CD4-positive, alpha-beta memory T cell (primary cell): ENCODE measurements around the gene C15orf62. TPM values are rescaled to one million over a fixed set of nuclear protein-coding genes. Genes with fewer than 3 reads are reported as not detected.
A peak's percentile ranks its signal among the peaks of the same experiment; 100 is the strongest.

Source experiments
- CTCF ChIA-PET: fragments of 350-600 bp; sonication (Branson Sonifier 250); formaldehyde crosslinking; loops from one replicate; lab custom pipeline; 2021; ENCODE audit warnings: inconsistent platforms; ENCODE audit not compliant: partially characterized antibody; lab: Charles Lee
- POLR2A ChIA-PET: fragments of 350-600 bp; sonication (Branson Sonifier 250); formaldehyde crosslinking; loops from one replicate; lab custom pipeline; 2021; ENCODE audit not compliant: partially characterized antibody; lab: Charles Lee
- DNase-seq, 5 donors: peaks; one replicate each; pipeline versions ENCODE4 v3.0.0 to v3.0.0-alpha.2; 2020 to 2022; ENCODE audit warnings: mixed read lengths in 1 of 5
- H3K27ac ChIP-seq: one replicate; pipeline ENCODE4 v1.7.0; 2013; ENCODE audit warnings: low read depth, low read length
- H3K27me3 ChIP-seq: 2 replicates; pipeline ENCODE4 v1.7.0; 2013; ENCODE audit warnings: mild to moderate bottlenecking, low read length, moderate library complexity; ENCODE audit not compliant: insufficient read depth
- H3K36me3 ChIP-seq: 2 replicates; pipeline ENCODE4 v1.7.0; 2013; ENCODE audit warnings: mild to moderate bottlenecking, low read length, moderate library complexity; ENCODE audit not compliant: insufficient read depth
- H3K4me1 ChIP-seq: 2 replicates; pipeline ENCODE4 v1.7.0; 2013; ENCODE audit warnings: mild to moderate bottlenecking, low read length, moderate library complexity; ENCODE audit not compliant: insufficient read depth
- H3K4me3 ChIP-seq, 2 donors: one replicate each; pipeline ENCODE4 v1.7.0; 2013; ENCODE audit warnings: low read length in 2 of 2, mild to moderate bottlenecking in 1 of 2
- H3K9me3 ChIP-seq, 2 donors: one replicate each; pipeline ENCODE4 v1.7.0; 2013; ENCODE audit warnings: low read length in 2 of 2, control low read depth in 1 of 2; ENCODE audit not compliant: control insufficient read depth in 1 of 2
- H3K27ac Mint-ChIP-seq, 7 donors: one replicate each; pipeline ENCODE4 v1.8.0; 2020 to 2021; ENCODE audit warnings: mixed read lengths in 7 of 7, mild to moderate bottlenecking in 6 of 7, inconsistent platforms in 3 of 7, moderate library complexity in 3 of 7
- H3K27me3 Mint-ChIP-seq, 2 donors: one replicate each; pipeline ENCODE4 v1.8.0; 2020 to 2021; ENCODE audit warnings: mixed read lengths in 2 of 2
- H3K36me3 Mint-ChIP-seq, 2 donors: one replicate each; pipeline ENCODE4 v1.8.0; 2020 to 2021; ENCODE audit warnings: mixed read lengths in 2 of 2, inconsistent platforms in 1 of 2, mild to moderate bottlenecking in 1 of 2
- H3K4me1 Mint-ChIP-seq, 4 donors: one replicate each; pipeline ENCODE4 v1.8.0; 2020 to 2021; ENCODE audit warnings: mixed read lengths in 4 of 4, mild to moderate bottlenecking in 1 of 4
- H3K4me3 Mint-ChIP-seq, 8 donors: one replicate each; pipeline ENCODE4 v1.8.0; 2020 to 2021; ENCODE audit warnings: mixed read lengths in 8 of 8, mild to moderate bottlenecking in 7 of 8, moderate library complexity in 6 of 8, inconsistent platforms in 3 of 8
- H3K9me3 Mint-ChIP-seq, 8 donors: one replicate each; pipeline ENCODE4 v1.8.0; 2020 to 2021; ENCODE audit warnings: mixed read lengths in 8 of 8, mild to moderate bottlenecking in 5 of 8, inconsistent platforms in 3 of 8, moderate library complexity in 1 of 8
- intact Hi-C: fragments of 100-400 bp; cut with micrococcal nuclease; formaldehyde crosslinking; loops from one replicate; pipeline ENCODE4 v1.15.1; 2023
- polyA plus RNA-seq, 2 donors: library from polyadenylated mRNA; unstranded; fragments of 300-500 nt; fragmentation: Illumina TruSeq; gene quantifications; one replicate each; pipeline ENCODE4 v1.2.3, GENCODE V29; 2021
- total RNA-seq, 2 experiments: library from RNA; stranded (reverse); gene quantifications; one replicate each; pipeline ENCODE4 v1.2.3, GENCODE V29; 2021

C15orf62 gene
- total and polyA plus RNA-seq, 4 experiments from 2014 or later: 0.24 to 3.5 (median 1.9) TPM

GRCh38 chr15:40787344-40787841, 17.6 kb downstream of the C15orf62 start:
- H3K27me3 Mint-ChIP-seq: no peaks in the 10 kb centered on the region
- H3K4me3 ChIP-seq: no peak overlapping the region
- H3K4me1 ChIP-seq: peaks cover 23% of the 10 kb centered on the region
- ChIA-PET CTCF (interaction anchor here (1.4 to 7.9 kb wide), 5 partner anchors 86 to 198 kb away, joined by 3 to 120 read pairs (median 6); partner anchors contain the start of genes KNL1 and VPS18), POLR2A (interaction anchor here (0.6 to 1.2 kb wide), 5 partner anchors 10 to 93 kb away, joined by 3 to 4 read pairs (median 3); partner anchors contain the start of genes GCHFR and RAD51)
- H3K36me3 ChIP-seq: peaks cover 6% of the 10 kb centered on the region
- H3K27ac ChIP-seq: no peak overlapping the region
- no peaks in the 10 kb centered on the region for H3K27me3 ChIP-seq
- H3K36me3 Mint-ChIP-seq: peaks cover 8 to 11% of the 10 kb centered on the region in 2 donors
- no peaks in the 10 kb centered on the region for H3K9me3 ChIP-seq
- H3K4me1 Mint-ChIP-seq: peaks cover 22 to 40% (median 28%) of the 10 kb centered on the region in 4 donors
- intact Hi-C loops: loop anchor here (2.0 kb wide), 1 partner anchor 19 kb away; the partner anchor contains the start of genes DNAJC17 and ZFYVE19
- peak; percentile 41 to 75 (median 45) for DNase-seq
- H3K9me3 Mint-ChIP-seq: no peaks in the 10 kb centered on the region
- peak overlapping the region in 6 of 8 donors; percentile 44 to 73 (median 49) for H3K4me3 Mint-ChIP-seq
- peak overlapping the region in 5 of 7 donors; percentile 24 to 88 (median 75) for H3K27ac Mint-ChIP-seq

DNA sequence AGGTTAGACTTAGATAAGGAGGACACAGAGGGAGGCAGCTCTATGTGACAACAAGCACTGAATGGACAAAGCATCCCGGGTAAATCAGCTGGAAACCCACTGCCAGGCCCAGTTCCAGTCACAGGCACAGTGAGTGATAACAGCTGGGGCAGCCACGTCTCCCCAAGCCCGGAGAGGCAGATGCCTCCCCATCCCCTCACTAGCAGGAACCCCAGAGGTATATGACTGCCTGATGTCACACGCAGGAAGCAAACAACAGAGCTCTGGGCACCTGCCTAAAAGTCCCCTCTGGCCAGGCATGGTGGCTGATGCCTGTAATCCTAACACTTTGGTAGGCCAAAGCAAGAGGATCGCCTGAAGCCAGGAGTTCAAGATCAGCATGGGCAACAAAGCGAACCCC, 18.2 kb downstream of the C15orf62 start:
- no peaks in the 10 kb centered on the region for H3K9me3 Mint-ChIP-seq
- ChIA-PET POLR2A (interaction anchor here (0.7 to 1.2 kb wide), 5 partner anchors 9 to 98 kb away, joined by 3 to 4 read pairs (median 3); partner anchors contain the start of genes DNAJC17, RAD51 and ZFYVE19), CTCF (interaction anchor here (1.4 to 7.9 kb wide), 5 partner anchors 87 to 198 kb away, joined by 3 to 120 read pairs (median 6); partner anchors contain the start of genes KNL1 and VPS18)
- no peak overlapping the region for H3K4me3 ChIP-seq
- H3K4me1 Mint-ChIP-seq: peaks cover 20 to 34% (median 25%) of the 10 kb centered on the region in 4 donors
- intact Hi-C loops: loop anchor here (2.0 kb wide), 1 partner anchor 19 kb away; the partner anchor contains the start of genes DNAJC17 and ZFYVE19
- H3K36me3 Mint-ChIP-seq: peaks cover 7 to 8% of the 10 kb centered on the region in 2 donors
- no peaks in the 10 kb centered on the region for H3K9me3 ChIP-seq
- H3K27me3 Mint-ChIP-seq: no peaks in the 10 kb centered on the region
- no peak overlapping the region for H3K27ac ChIP-seq
- H3K27ac Mint-ChIP-seq: peak overlapping the region in 3 of 7 donors; percentile 12 to 83 (median 75)
- no peak for DNase-seq
- H3K4me1 ChIP-seq: peaks cover 23% of the 10 kb centered on the region
- H3K4me3 Mint-ChIP-seq: peak overlapping the region in 3 of 8 donors; percentile 45 to 68 (median 53)
- no peaks in the 10 kb centered on the region for H3K27me3 ChIP-seq
- H3K36me3 ChIP-seq: peaks cover 6% of the 10 kb centered on the region

- Mint-ChIP-seq H3K4me3 (peak overlapping the region in 3 of 8 donors; percentile 0 to 39 (median 37)), H3K27ac (no peak overlapping the region), H3K4me1 (peaks cover 20 to 31% (median 27%) of the 10 kb centered on the region in 4 donors), H3K36me3 (peaks cover 8 to 9% of the 10 kb centered on the region in 2 donors), H3K9me3 (no peaks in the 10 kb centered on the region), H3K27me3 (no peaks in the 10 kb centered on the region)
- Histone ChIP-seq H3K4me3 (no peak overlapping the region), H3K36me3 (peaks cover 6% of the 10 kb centered on the region), H3K4me1 (peaks cover 23% of the 10 kb centered on the region), H3K27me3 (no peaks in the 10 kb centered on the region), H3K27ac (no peak overlapping the region), H3K9me3 (no peaks in the 10 kb centered on the region)
- ChIA-PET CTCF (interaction anchor here (2.1 kb wide), 1 partner anchor 197 kb away, joined by 9 read pairs; the partner anchor contains the start of gene KNL1), POLR2A (interaction anchor here (0.6 to 1.2 kb wide), 3 partner anchors 18 to 103 kb away, joined by 3 read pairs; partner anchors contain the start of genes DNAJC17, RAD51 and ZFYVE19)
- no peak for DNase-seq
- intact Hi-C loops: no loop called here
Measured at GRCh38 chr15:40789119-40789518, 19.3 kb downstream of the C15orf62 start.

- H3K27ac Mint-ChIP-seq: no peak overlapping the region
- no peaks in the 10 kb centered on the region for H3K9me3 ChIP-seq
- CTCF ChIA-PET: interaction anchor here (0.6 kb wide), 1 partner anchor 8 kb away, joined by 4 read pairs; no protein-coding TSS in a partner anchor
- intact Hi-C loops: no loop called here
- H3K4me1 ChIP-seq: peaks cover 23% of the 10 kb centered on the region
- POLR2A ChIA-PET: no interaction called here
- H3K36me3 Mint-ChIP-seq: peaks cover 8 to 9% of the 10 kb centered on the region in 2 donors
- peaks cover 6% of the 10 kb centered on the region for H3K36me3 ChIP-seq
- peaks cover 20 to 31% (median 27%) of the 10 kb centered on the region in 4 donors for H3K4me1 Mint-ChIP-seq
- no peak overlapping the region for H3K27ac ChIP-seq
- no peak overlapping the region for H3K4me3 ChIP-seq
- no peaks in the 10 kb centered on the region for H3K9me3 Mint-ChIP-seq
- H3K4me3 Mint-ChIP-seq: no peak overlapping the region
- no peaks in the 10 kb centered on the region for H3K27me3 Mint-ChIP-seq
- no peak for DNase-seq
- H3K27me3 ChIP-seq: no peaks in the 10 kb centered on the region
Measured at GRCh38 chr15:40789999-40790398, 20.2 kb downstream of the C15orf62 start.

GRCh38 chr15:40790718-40791117, 20.9 kb downstream of the C15orf62 start:
- H3K36me3 Mint-ChIP-seq: peaks cover 8 to 9% of the 10 kb centered on the region in 2 donors
- H3K4me1 Mint-ChIP-seq: peaks cover 23 to 31% (median 28%) of the 10 kb centered on the region in 4 donors
- POLR2A ChIA-PET: interaction anchor here (0.6 kb wide), 1 partner anchor 26 kb away, joined by 3 read pairs; no protein-coding TSS in a partner anchor
- H3K27me3 Mint-ChIP-seq: no peaks in the 10 kb centered on the region
- H3K4me3 Mint-ChIP-seq: no peak overlapping the region
- DNase-seq: no peak
- H3K27ac Mint-ChIP-seq: no peak overlapping the region
- CTCF ChIA-PET: interaction anchor here (0.6 to 0.8 kb wide), 2 partner anchors 8 to 12 kb away, joined by 3 to 4 read pairs; no protein-coding TSS in a partner anchor
- H3K4me1 ChIP-seq: peaks cover 23% of the 10 kb centered on the region
- intact Hi-C loops: no loop called here
- H3K9me3 ChIP-seq: no peaks in the 10 kb centered on the region
- no peak overlapping the region for H3K27ac ChIP-seq
- no peaks in the 10 kb centered on the region for H3K9me3 Mint-ChIP-seq
- no peak overlapping the region for H3K4me3 ChIP-seq
- H3K27me3 ChIP-seq: no peaks in the 10 kb centered on the region
- peaks cover 6% of the 10 kb centered on the region for H3K36me3 ChIP-seq

GRCh38 chr15:40792394-40792793, 22.6 kb downstream of the C15orf62 start:
- peaks cover 8 to 14% of the 10 kb centered on the region in 2 donors for H3K36me3 Mint-ChIP-seq
- no peaks in the 10 kb centered on the region for H3K27me3 Mint-ChIP-seq
- Histone ChIP-seq H3K4me1 (peaks cover 14% of the 10 kb centered on the region), H3K36me3 (peaks cover 6% of the 10 kb centered on the region), H3K9me3 (no peaks in the 10 kb centered on the region), H3K27ac (no peak overlapping the region), H3K27me3 (no peaks in the 10 kb centered on the region), H3K4me3 (no peak overlapping the region)
- ChIA-PET POLR2A (interaction anchor here (0.8 kb wide), 1 partner anchor 48 kb away, joined by 3 read pairs; no protein-coding TSS in a partner anchor), CTCF (interaction anchor here (1.6 to 3.0 kb wide), 2 partner anchors 10 kb away, joined by 6 to 9 read pairs; no protein-coding TSS in a partner anchor)
- no peaks in the 10 kb centered on the region for H3K9me3 Mint-ChIP-seq
- intact Hi-C loops: no loop called here
- no peak overlapping the region for H3K27ac Mint-ChIP-seq
- DNase-seq: no peak
- peaks cover 18 to 27% (median 24%) of the 10 kb centered on the region in 4 donors for H3K4me1 Mint-ChIP-seq
- no peak overlapping the region for H3K4me3 Mint-ChIP-seq
